Measurements from ENCODE around the gene RASSF3. TPM values are rescaled to one million over a fixed set of nuclear protein-coding genes. Genes with fewer than 3 reads are reported as not detected.

RASSF3 gene
- total and polyA plus RNA-seq, 2 of the 13 experiments (the other 11 are each of a cell fraction or from before 2014, with no cell fraction given), result 15.5 to 16.0 TPM

- no peak for TF ChIP-seq ZNF230 (CRISPR knock-in tag; IDR thresholded peaks at IDR 0.05)
- TF ChIP-seq, protein P1, sequence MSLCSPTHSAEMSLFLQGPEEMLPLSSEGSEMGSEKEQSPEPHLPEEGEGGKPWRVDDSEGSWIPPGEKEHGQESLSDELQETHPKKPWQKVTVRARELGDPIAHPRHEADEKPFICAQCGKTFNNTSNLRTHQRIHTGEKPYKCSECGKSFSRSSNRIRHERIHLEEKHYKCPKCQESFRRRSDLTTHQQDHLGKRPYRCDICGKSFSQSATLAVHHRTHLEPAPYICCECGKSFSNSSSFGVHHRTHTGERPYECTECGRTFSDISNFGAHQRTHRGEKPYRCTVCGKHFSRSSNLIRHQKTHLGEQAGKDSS (CRISPR knock-in tag; IDR thresholded peaks at IDR 0.05; ENCODE audit: borderline replicate concordance, low read depth), result no peak
- no peak for TF ChIP-seq HDAC6 (IDR thresholded peaks at IDR 0.05; ENCODE audit: low read depth, low read length)
- TF ChIP-seq KMT2B (CRISPR knock-in tag; IDR thresholded peaks at IDR 0.05), result no peak
- TF ChIP-seq TEAD3 (CRISPR knock-in tag; optimal IDR thresholded peaks at IDR 0.05; ENCODE audit: borderline replicate concordance), result peak; percentile 34
- TF ChIP-seq ZNF350 (CRISPR knock-in tag; IDR thresholded peaks at IDR 0.05; ENCODE audit: borderline replicate concordance, low read depth), result peak; percentile 64; the same call in 1 of the 2 replicates
- TF ChIP-seq RNF2 (conservative IDR thresholded peaks at IDR 0.05; ENCODE audit: low read depth), result 0 out of 2 replicates have a peak, but pooled peaks have one; percentile 17
- TF ChIP-seq MIER3 (CRISPR knock-in tag; IDR thresholded peaks at IDR 0.05; ENCODE audit: borderline replicate concordance), result no peak
- TF ChIP-seq, protein P2, sequence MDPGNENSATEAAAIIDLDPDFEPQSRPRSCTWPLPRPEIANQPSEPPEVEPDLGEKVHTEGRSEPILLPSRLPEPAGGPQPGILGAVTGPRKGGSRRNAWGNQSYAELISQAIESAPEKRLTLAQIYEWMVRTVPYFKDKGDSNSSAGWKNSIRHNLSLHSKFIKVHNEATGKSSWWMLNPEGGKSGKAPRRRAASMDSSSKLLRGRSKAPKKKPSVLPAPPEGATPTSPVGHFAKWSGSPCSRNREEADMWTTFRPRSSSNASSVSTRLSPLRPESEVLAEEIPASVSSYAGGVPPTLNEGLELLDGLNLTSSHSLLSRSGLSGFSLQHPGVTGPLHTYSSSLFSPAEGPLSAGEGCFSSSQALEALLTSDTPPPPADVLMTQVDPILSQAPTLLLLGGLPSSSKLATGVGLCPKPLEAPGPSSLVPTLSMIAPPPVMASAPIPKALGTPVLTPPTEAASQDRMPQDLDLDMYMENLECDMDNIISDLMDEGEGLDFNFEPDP (CRISPR knock-in tag; conservative IDR thresholded peaks at IDR 0.05), result 0 out of 2 replicates have a peak, but pooled peaks have one; percentile 68
- TF ChIP-seq MNT (IDR thresholded peaks at IDR 0.05), result no peak
- TF ChIP-seq RAD21 (CRISPR knock-in tag; IDR thresholded peaks at IDR 0.05), result no peak
- 0 out of 2 replicates have a peak, but pooled peaks have one; percentile 25 for TF ChIP-seq ZBTB42 (CRISPR knock-in tag; IDR thresholded peaks at IDR 0.05)
- TF ChIP-seq KLF16 (CRISPR knock-in tag; IDR thresholded peaks at IDR 0.05), result peak in 1 of 2 experiments; percentile 59; a peak in 1 of 4 replicates
- no peak for TF ChIP-seq POLR2AphosphoS2 (IDR thresholded peaks at IDR 0.05; ENCODE audit: low read depth, low read length)
- TF ChIP-seq ATF7-NPFF (CRISPR knock-in tag; IDR thresholded peaks at IDR 0.05; ENCODE audit: low read depth), result peak; percentile 55
- TF ChIP-seq ATF7 (IDR thresholded peaks at IDR 0.05), result no peak
- no peak for TF ChIP-seq ATF7 (CRISPR knock-in tag; IDR thresholded peaks at IDR 0.05)
- TF ChIP-seq ZFP90 (CRISPR knock-in tag; IDR thresholded peaks at IDR 0.05; ENCODE audit: borderline replicate concordance), result peak; percentile 34; the same call in 1 of the 2 replicates
- no peak for TF ChIP-seq ELK4 (CRISPR knock-in tag; IDR thresholded peaks at IDR 0.05; ENCODE audit: borderline replicate concordance)
- TF ChIP-seq U2AF2 (IDR thresholded peaks at IDR 0.05; ENCODE audit: low read depth, low read length), result no peak
- TF ChIP-seq TEF (CRISPR knock-in tag; IDR thresholded peaks at IDR 0.05), result no peak
- TF ChIP-seq, protein P3, sequence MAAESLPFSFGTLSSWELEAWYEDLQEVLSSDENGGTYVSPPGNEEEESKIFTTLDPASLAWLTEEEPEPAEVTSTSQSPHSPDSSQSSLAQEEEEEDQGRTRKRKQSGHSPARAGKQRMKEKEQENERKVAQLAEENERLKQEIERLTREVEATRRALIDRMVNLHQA (CRISPR knock-in tag; IDR thresholded peaks at IDR 0.05), result no peak
- no peak for TF ChIP-seq NCOA1 (CRISPR knock-in tag; IDR thresholded peaks at IDR 0.05)
- no peak for TF ChIP-seq HOXD1 (CRISPR knock-in tag; IDR thresholded peaks at IDR 0.05)
- TF ChIP-seq ZNF839 (CRISPR knock-in tag; IDR thresholded peaks at IDR 0.05; ENCODE audit: borderline replicate concordance), result no peak
- no peak for TF ChIP-seq KLF9 (CRISPR knock-in tag; IDR thresholded peaks at IDR 0.05; ENCODE audit: low read depth)
Measured at GRCh38 chr12:64610660-64611340, 505 bp downstream of the RASSF3 start (continued).

Measured in HepG2 (cell line).